ENCODE measurements around the gene MATK.

MATK gene

GRCh38 chr19:3784607-3785450 lies 1.4 kb downstream of the MATK start:
- no peak for DNase-seq (ENCODE audit: low read depth)
- Histone ChIP-seq H3K27me3 (replicated peaks; ENCODE audit: control insufficient read depth, insufficient read depth, low read length) (peaks cover 4% of the 10 kb centered on the region), H3K9me3 (ENCODE audit: control insufficient read depth, low read length) (peaks cover 24% of the 10 kb centered on the region), H3K4me3 (ENCODE audit: low read length) (no peak overlapping the region), H3K4me1 (ENCODE audit: control insufficient read depth, insufficient read depth, low read length) (no peaks in the 10 kb centered on the region), H3K36me3 (ENCODE audit: control insufficient read depth, insufficient read depth, low read length, severe bottlenecking) (no peaks in the 10 kb centered on the region), H3K9ac (ENCODE audit: low read length) (no peak overlapping the region)

GRCh38 chr19:3783660-3784584 lies 2.3 kb downstream of the MATK start:
- no peak overlapping the region for H3K9ac ChIP-seq (ENCODE audit: low read length)
- H3K9me3 ChIP-seq (ENCODE audit: control insufficient read depth, low read length): peaks cover 24% of the 10 kb centered on the region
- H3K4me3 ChIP-seq (ENCODE audit: low read length): no peak overlapping the region
- no peaks in the 10 kb centered on the region for H3K36me3 ChIP-seq (ENCODE audit: control insufficient read depth, insufficient read depth, low read length, severe bottlenecking)
- H3K4me1 ChIP-seq (ENCODE audit: control insufficient read depth, insufficient read depth, low read length): no peaks in the 10 kb centered on the region
- no peaks in the 10 kb centered on the region for H3K27me3 ChIP-seq (replicated peaks; ENCODE audit: control insufficient read depth, insufficient read depth, low read length)
- DNase-seq (ENCODE audit: low read depth): no peak

DNA sequence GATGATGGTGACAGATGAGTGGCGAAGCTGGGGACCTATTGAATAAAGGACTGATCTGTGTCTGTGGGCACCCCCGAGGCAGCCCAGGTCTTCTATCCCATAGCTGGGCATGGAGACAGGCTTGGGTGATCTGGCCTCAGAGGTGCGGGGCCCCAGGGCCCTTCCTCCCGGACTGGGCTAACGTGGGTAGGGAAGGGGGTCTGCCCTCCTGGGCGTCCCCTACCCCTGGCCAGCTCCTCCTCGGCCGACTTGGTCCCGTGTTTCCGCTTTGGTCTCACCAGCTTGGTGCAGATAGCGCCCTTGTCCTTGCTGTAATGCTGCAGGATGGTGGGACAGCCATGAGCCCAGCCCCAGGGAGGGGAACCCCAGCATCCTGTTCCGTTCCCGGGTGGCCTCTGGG lies 3.3 kb downstream of the MATK start:
- Histone ChIP-seq H3K36me3 (ENCODE audit: control insufficient read depth, insufficient read depth, low read length, severe bottlenecking) (no peaks in the 10 kb centered on the region), H3K9me3 (ENCODE audit: control insufficient read depth, low read length) (peaks cover 24% of the 10 kb centered on the region), H3K4me1 (ENCODE audit: control insufficient read depth, insufficient read depth, low read length) (no peaks in the 10 kb centered on the region), H3K27me3 (replicated peaks; ENCODE audit: control insufficient read depth, insufficient read depth, low read length) (no peaks in the 10 kb centered on the region), H3K4me3 (ENCODE audit: low read length) (no peak overlapping the region), H3K9ac (ENCODE audit: low read length) (no peak overlapping the region)
- DNase-seq (ENCODE audit: low read depth): no peak

- Histone ChIP-seq H3K36me3 (ENCODE audit: control insufficient read depth, insufficient read depth, low read length, severe bottlenecking) (no peaks in the 10 kb centered on the region), H3K27me3 (replicated peaks; ENCODE audit: control insufficient read depth, insufficient read depth, low read length) (no peaks in the 10 kb centered on the region), H3K9ac (ENCODE audit: low read length) (no peak overlapping the region), H3K4me1 (ENCODE audit: control insufficient read depth, insufficient read depth, low read length) (no peaks in the 10 kb centered on the region), H3K9me3 (ENCODE audit: control insufficient read depth, low read length) (peaks cover 24% of the 10 kb centered on the region), H3K4me3 (ENCODE audit: low read length) (peak overlapping the region; percentile 22)
- DNase-seq (ENCODE audit: low read depth): no peak
Observed at GRCh38 chr19:3782330-3782729, 3.9 kb downstream of the MATK start.

DNA sequence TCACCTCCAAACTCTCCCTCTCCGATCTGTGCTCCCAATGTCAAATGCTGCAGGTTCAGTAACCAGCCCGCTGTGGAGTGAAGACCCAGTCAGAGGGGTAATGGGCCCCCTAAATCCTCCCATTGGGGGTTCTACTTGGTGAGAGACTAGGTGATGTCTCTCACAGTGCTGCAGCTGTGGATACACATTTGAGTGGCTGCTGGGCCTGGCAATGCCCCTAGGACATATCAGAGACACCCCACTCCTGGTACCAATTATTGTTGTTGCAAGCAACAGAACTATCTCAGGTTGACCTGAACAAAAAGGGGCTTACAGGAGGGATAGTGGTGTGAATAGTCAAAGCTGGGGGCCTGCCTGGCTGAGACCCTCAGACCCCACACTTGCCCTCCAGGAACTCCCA lies 4.6 kb downstream of the MATK start:
- Histone ChIP-seq H3K9ac (ENCODE audit: low read length) (no peak overlapping the region), H3K36me3 (ENCODE audit: control insufficient read depth, insufficient read depth, low read length, severe bottlenecking) (no peaks in the 10 kb centered on the region), H3K27me3 (replicated peaks; ENCODE audit: control insufficient read depth, insufficient read depth, low read length) (no peaks in the 10 kb centered on the region), H3K4me1 (ENCODE audit: control insufficient read depth, insufficient read depth, low read length) (no peaks in the 10 kb centered on the region), H3K4me3 (ENCODE audit: low read length) (peak overlapping the region; percentile 50), H3K9me3 (ENCODE audit: control insufficient read depth, low read length) (peaks cover 24% of the 10 kb centered on the region)
- DNase-seq (ENCODE audit: low read depth): no peak

DNA sequence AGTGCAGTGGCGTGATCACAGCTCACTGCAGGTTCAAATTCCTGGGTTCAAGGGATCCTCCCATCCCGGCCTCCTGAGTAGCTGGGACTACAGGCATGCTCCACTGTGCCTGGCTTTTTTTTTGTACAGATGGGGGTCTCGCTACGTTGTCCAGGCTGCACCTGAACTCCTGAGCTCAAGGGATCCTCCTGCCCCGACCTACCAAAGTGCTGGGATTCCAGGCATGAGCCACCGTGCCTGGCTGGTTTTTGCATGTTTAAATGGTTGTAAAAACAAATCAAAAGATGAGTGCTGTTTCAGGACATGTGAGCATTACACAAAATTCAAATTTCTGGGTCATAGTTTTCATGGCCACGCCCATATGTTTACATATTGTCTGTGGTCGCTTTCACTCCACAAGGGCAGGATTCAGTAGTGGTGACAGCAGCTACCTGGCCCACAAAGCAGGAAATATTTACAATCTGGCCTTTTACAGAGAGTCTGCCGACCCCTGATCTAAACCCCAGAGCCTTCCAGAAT lies 5.3 kb downstream of the MATK start:
- H3K27me3 ChIP-seq (replicated peaks; ENCODE audit: control insufficient read depth, insufficient read depth, low read length): no peaks in the 10 kb centered on the region
- H3K9me3 ChIP-seq (ENCODE audit: control insufficient read depth, low read length): peaks cover 24% of the 10 kb centered on the region
- H3K9ac ChIP-seq (ENCODE audit: low read length): no peak overlapping the region
- no peak for DNase-seq (ENCODE audit: low read depth)
- no peak overlapping the region for H3K4me3 ChIP-seq (ENCODE audit: low read length)
- H3K36me3 ChIP-seq (ENCODE audit: control insufficient read depth, insufficient read depth, low read length, severe bottlenecking): no peaks in the 10 kb centered on the region
- no peaks in the 10 kb centered on the region for H3K4me1 ChIP-seq (ENCODE audit: control insufficient read depth, insufficient read depth, low read length)

DNA sequence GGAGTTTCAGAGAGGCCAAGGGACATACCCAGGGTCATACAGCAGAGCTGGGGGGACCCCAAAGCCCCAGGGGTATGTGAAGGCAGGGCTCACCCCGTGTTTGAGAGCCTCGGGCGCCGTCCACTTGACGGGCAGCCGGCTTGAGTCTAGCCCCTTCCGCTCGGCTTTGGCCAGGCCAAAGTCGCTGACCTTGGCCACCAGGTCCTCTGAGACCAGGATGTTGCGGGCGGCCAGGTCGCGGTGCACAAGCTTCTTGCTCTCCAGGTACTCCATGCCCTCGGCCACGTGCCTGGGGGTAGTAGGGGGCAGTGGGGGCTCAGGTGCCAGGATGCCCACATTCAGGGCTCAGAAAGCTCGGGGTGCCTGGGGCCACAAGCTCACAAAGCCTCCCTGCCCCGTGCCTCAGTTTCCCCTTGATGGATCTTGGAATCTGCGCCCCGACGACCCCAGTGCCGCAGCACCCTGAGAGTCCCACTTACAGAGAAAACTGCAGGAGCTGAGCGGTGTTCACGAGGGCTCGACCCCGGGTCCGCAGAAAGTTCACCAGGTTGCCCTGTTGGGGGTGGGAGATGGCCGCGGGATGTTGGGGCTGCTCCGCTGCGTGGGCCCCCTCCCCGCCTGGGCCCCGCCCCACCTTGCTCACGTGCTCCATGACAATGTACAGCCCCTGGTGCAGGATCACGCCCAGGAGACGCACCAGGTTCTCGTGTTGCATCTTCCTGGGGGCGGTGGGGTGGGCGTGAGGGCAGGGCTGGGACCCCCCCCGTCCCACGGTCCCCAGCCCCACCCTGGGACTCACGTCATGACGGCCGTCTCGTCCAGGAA lies 7.1 kb downstream of the MATK start:
- Histone ChIP-seq H3K9me3 (ENCODE audit: control insufficient read depth, low read length) (peaks cover 24% of the 10 kb centered on the region), H3K27me3 (replicated peaks; ENCODE audit: control insufficient read depth, insufficient read depth, low read length) (peaks cover 4% of the 10 kb centered on the region), H3K4me3 (ENCODE audit: low read length) (no peak overlapping the region), H3K4me1 (ENCODE audit: control insufficient read depth, insufficient read depth, low read length) (no peaks in the 10 kb centered on the region), H3K36me3 (ENCODE audit: control insufficient read depth, insufficient read depth, low read length, severe bottlenecking) (no peaks in the 10 kb centered on the region), H3K9ac (ENCODE audit: low read length) (no peak overlapping the region)
- no peak for DNase-seq (ENCODE audit: low read depth)

DNA sequence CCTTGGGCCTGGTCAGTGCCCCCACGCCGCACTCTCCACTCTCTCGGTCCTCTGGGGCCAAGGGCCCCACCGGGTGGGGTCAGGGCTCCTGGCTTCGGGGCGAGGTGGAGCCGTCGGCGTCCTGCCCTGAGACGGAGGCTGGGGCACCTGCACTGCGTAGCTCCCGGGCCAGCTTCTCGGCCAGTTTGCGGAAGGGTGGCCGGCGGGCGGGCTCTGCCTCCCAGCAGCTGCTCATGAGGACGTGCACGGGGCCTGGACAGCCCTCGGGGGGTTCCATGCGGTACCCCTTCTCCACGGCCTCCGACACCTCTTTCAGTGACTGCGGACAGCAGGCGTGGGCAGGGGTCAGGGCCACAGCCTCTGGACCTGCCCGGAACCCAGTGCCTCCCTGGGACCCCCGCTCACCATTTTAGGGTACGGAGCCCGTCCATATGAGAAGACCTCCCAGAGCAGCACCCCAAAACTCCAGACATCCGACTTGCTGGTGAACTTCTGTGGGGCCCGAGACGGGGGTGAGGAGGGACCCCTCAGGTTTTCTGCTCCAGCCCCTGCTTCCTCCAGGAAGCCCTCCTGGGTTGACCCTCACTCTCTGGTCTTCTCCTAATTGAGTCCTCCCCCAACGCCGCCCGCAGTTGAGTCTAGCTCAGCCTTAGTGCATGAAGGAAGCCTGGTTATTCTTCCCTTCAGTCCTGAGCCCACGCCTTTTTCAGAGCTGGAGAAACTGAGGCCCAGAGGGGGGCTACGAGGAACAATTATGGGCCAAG lies 7.9 kb downstream of the MATK start:
- Histone ChIP-seq H3K36me3 (ENCODE audit: control insufficient read depth, insufficient read depth, low read length, severe bottlenecking) (no peaks in the 10 kb centered on the region), H3K4me3 (ENCODE audit: low read length) (no peak overlapping the region)
- DNase-seq (ENCODE audit: low read depth): no peak

DNA sequence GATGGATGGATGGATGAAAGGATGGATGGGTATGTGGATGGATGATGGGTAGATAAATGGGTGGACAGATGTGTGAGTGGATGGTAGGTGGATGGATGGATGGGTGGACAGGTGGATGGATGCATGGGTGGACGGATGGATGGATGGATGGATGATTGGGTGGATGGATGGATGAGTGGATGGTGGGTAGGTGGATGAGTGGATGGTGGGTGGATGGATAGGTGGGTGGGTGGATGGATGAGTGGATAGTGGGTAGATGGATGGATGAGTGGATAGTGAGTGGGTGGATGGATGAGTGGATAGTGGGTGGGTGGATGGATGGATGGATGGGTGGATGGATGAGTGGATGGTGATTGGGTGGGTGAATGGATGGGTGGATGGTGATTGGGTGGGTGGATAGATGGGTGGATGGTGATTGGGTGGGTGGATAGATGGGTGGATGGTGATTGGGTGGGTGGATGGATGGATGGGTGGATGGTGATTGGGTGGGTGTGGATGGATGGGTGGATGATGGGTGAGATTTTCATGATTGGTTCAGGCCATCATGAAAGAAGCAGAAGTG lies 9.6 kb downstream of the MATK start:
- Histone ChIP-seq H3K36me3 (ENCODE audit: control insufficient read depth, insufficient read depth, low read length, severe bottlenecking) (no peaks in the 10 kb centered on the region), H3K27me3 (replicated peaks; ENCODE audit: control insufficient read depth, insufficient read depth, low read length) (peaks cover 10% of the 10 kb centered on the region), H3K9me3 (ENCODE audit: control insufficient read depth, low read length) (peaks cover 10% of the 10 kb centered on the region), H3K4me1 (ENCODE audit: control insufficient read depth, insufficient read depth, low read length) (no peaks in the 10 kb centered on the region), H3K4me3 (ENCODE audit: low read length) (no peak overlapping the region), H3K9ac (ENCODE audit: low read length) (no peak overlapping the region)
- no peak for DNase-seq (ENCODE audit: low read depth)

More for the DNA sequence above, 7.9 kb downstream of the MATK start:
- Histone ChIP-seq H3K9ac (ENCODE audit: low read length) (no peak overlapping the region), H3K27me3 (replicated peaks; ENCODE audit: control insufficient read depth, insufficient read depth, low read length) (peaks cover 8% of the 10 kb centered on the region), H3K4me1 (ENCODE audit: control insufficient read depth, insufficient read depth, low read length) (no peaks in the 10 kb centered on the region), H3K9me3 (ENCODE audit: control insufficient read depth, low read length) (peaks cover 24% of the 10 kb centered on the region)

DNA sequence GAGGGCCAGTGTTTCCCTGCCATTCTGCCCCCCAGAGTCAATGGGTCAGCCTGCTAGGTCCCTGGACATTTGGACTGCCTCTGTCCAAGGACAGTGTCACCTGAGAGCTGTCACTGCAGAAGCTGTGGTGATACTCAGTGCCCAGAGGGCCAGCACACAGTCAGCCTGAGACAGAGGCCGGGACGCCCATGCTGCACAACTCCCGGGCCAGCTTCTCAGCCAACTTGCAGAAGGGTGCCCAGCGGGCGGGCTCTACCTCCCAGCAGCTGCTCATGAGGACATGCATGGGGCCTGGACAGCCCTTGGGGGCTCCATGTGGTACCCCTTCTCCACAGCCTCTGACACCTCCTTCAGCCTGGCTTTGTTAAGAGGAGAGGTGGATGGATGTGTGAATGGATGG lies 10.3 kb downstream of the MATK start:
- DNase-seq (ENCODE audit: low read depth): no peak
- Histone ChIP-seq H3K9ac (ENCODE audit: low read length) (no peak overlapping the region), H3K4me1 (ENCODE audit: control insufficient read depth, insufficient read depth, low read length) (no peaks in the 10 kb centered on the region), H3K4me3 (ENCODE audit: low read length) (no peak overlapping the region), H3K36me3 (ENCODE audit: control insufficient read depth, insufficient read depth, low read length, severe bottlenecking) (no peaks in the 10 kb centered on the region), H3K27me3 (replicated peaks; ENCODE audit: control insufficient read depth, insufficient read depth, low read length) (peaks cover 16% of the 10 kb centered on the region), H3K9me3 (ENCODE audit: control insufficient read depth, low read length) (peaks cover 3% of the 10 kb centered on the region)
